CD14-positive monocyte (primary cell): ENCODE measurements around the gene SPTAN1. TPM values are rescaled to one million over a fixed set of nuclear protein-coding genes. Genes with fewer than 3 reads are reported as not detected.

ENCODE experiments used
- DNase-seq, 3 donors: peaks; one replicate each; pipeline ENCODE4 v3.0.0-alpha.2; 2011 to 2022
- H2AFZ ChIP-seq: 2 replicates; pipeline ENCODE4 v1.6.0; 2012; ENCODE audit warnings: mild to moderate bottlenecking, low read depth, low read length, inconsistent platforms; ENCODE audit not compliant: insufficient read depth, poor library complexity, severe bottlenecking
- H3K27ac ChIP-seq, 2 donors: 1 replicate in 1 of 2; 2 replicates in 1 of 2; pipeline ENCODE4 v1.5.1; 2012 to 2013; ENCODE audit warnings: low read length in 2 of 2, control low read depth in 1 of 2, inconsistent platforms in 1 of 2, low read depth in 1 of 2, mild to moderate bottlenecking in 1 of 2
- H3K27me3 ChIP-seq, 2 donors: one replicate each; pipeline versions ENCODE4 v1.6.0 to v1.6.1; 2011 to 2013; ENCODE audit warnings: low read length in 2 of 2; ENCODE audit not compliant: control insufficient read depth in 2 of 2, insufficient read depth in 2 of 2
- H3K36me3 ChIP-seq, 2 donors: replicated peaks in 1 of 2; 1 replicate in 1 of 2; 2 replicates in 1 of 2; pipeline versions ENCODE4 v1.5.1 to v1.6.1; 2012 to 2013; ENCODE audit warnings: low read length in 2 of 2, control low read depth in 1 of 2, inconsistent platforms in 1 of 2, mild to moderate bottlenecking in 1 of 2; ENCODE audit not compliant: insufficient read depth in 2 of 2, control insufficient read depth in 1 of 2
- H3K4me1 ChIP-seq, 2 donors: 1 replicate in 1 of 2; 2 replicates in 1 of 2; pipeline versions ENCODE4 v1.5.1 to v1.6.1; 2012 to 2013; ENCODE audit warnings: low read length in 2 of 2, control low read depth in 1 of 2, inconsistent platforms in 1 of 2, mild to moderate bottlenecking in 1 of 2, moderate library complexity in 1 of 2; ENCODE audit not compliant: insufficient read depth in 2 of 2, control insufficient read depth in 1 of 2
- H3K4me2 ChIP-seq: replicated peaks from 2 replicates; pipeline ENCODE3; 2012; ENCODE audit warnings: low read length, moderate library complexity, mild to moderate bottlenecking; ENCODE audit not compliant: poor library complexity, severe bottlenecking; ENCODE audit errors: extremely low read depth
- H3K4me3 ChIP-seq, 3 experiments: fragments of 200-600 bp in 1 of 3; sonication (generic) in 1 of 3; replicated peaks in 1 of 3; 1 replicate in 2 of 3; 2 replicates in 1 of 3; pipeline ENCODE4 v1.5.1; 2011 to 2013; ENCODE audit warnings: low read length in 3 of 3, mild to moderate bottlenecking in 3 of 3, control low read depth in 2 of 3, low read depth in 2 of 3, inconsistent platforms in 1 of 3, moderate library complexity in 1 of 3
- H3K79me2 ChIP-seq: 2 replicates; pipeline ENCODE4 v1.6.0; 2012; ENCODE audit warnings: mild to moderate bottlenecking, control low read depth, inconsistent platforms, low read length, moderate library complexity; ENCODE audit not compliant: insufficient read depth
- H3K9ac ChIP-seq: 2 replicates; pipeline ENCODE4 v1.6.0; 2017; ENCODE audit warnings: low read length, mild to moderate bottlenecking; ENCODE audit not compliant: insufficient read depth, poor library complexity, severe bottlenecking
- H3K9me3 ChIP-seq, 2 donors: replicated peaks in 1 of 2; 1 replicate in 1 of 2; 2 replicates in 1 of 2; pipeline versions ENCODE4 v1.5.1 to v1.6.1; 2012 to 2013; ENCODE audit warnings: low read length in 2 of 2, control low read depth in 1 of 2; ENCODE audit not compliant: control insufficient read depth in 1 of 2, insufficient read depth in 1 of 2
- H4K20me1 ChIP-seq: 2 replicates; pipeline ENCODE4 v1.6.0; 2012; ENCODE audit warnings: mild to moderate bottlenecking, low read length, control low read depth, moderate library complexity; ENCODE audit not compliant: insufficient read depth
- H3K27ac Mint-ChIP-seq, 7 donors: one replicate each; pipeline ENCODE4 v1.8.0; 2020; ENCODE audit warnings: mild to moderate bottlenecking in 7 of 7, mixed read lengths in 7 of 7, moderate library complexity in 6 of 7, inconsistent platforms in 2 of 7
- H3K27me3 Mint-ChIP-seq, 3 donors: one replicate each; pipeline ENCODE4 v1.8.0; 2021 to 2022; ENCODE audit warnings: low read depth in 3 of 3, mild to moderate bottlenecking in 3 of 3, mixed read lengths in 3 of 3, moderate library complexity in 3 of 3, inconsistent platforms in 1 of 3
- H3K36me3 Mint-ChIP-seq, 2 donors: one replicate each; pipeline ENCODE4 v1.8.0; 2020; ENCODE audit warnings: mixed read lengths in 2 of 2, inconsistent platforms in 1 of 2, mild to moderate bottlenecking in 1 of 2
- H3K4me1 Mint-ChIP-seq: one replicate; pipeline ENCODE4 v1.8.0; 2020; ENCODE audit warnings: mild to moderate bottlenecking, mixed read lengths
- H3K4me3 Mint-ChIP-seq, 2 donors: one replicate each; pipeline ENCODE4 v1.8.0; 2020; ENCODE audit warnings: mild to moderate bottlenecking in 2 of 2, mixed read lengths in 2 of 2, moderate library complexity in 1 of 2
- H3K9me3 Mint-ChIP-seq, 7 donors: one replicate each; pipeline ENCODE4 v1.8.0; 2020 to 2022; ENCODE audit warnings: mixed read lengths in 7 of 7, mild to moderate bottlenecking in 6 of 7, moderate library complexity in 6 of 7, inconsistent platforms in 2 of 7
- CTCF ChIP-seq: fragments of 200-600 bp; IDR thresholded peaks from one replicate; pipeline ENCODE4 v1.8.0; 2022; ENCODE audit warnings: antibody characterized with exemption, mild to moderate bottlenecking
- WGBS: methylation state at CpG from one replicate; pipeline ENCODE4 v1.1.5; 2013; ENCODE audit warnings: missing lambda C conversion rate; ENCODE audit not compliant: insufficient coverage; 5-methylcytosine and 5-hydroxymethylcytosine counted together
- intact Hi-C, 2 donors: fragments of 100-400 bp; cut with micrococcal nuclease; formaldehyde crosslinking; loops; one replicate each; pipeline versions ENCODE4 v1.15.0 to v1.15.1; 2023
- polyA plus RNA-seq, 3 donors: library from polyadenylated mRNA; depleted of rRNA in 1 of 3; unstranded in 2 of 3; stranded (reverse) in 1 of 3; fragments of 300-500 nt in 2 of 3; fragments of >200 nt in 1 of 3; fragmentation: Illumina TruSeq in 2 of 3; gene quantifications; 1 replicate in 2 of 3; 2 replicates in 1 of 3; pipeline ENCODE4 v1.2.3, GENCODE V29; 2012 to 2021

The SPTAN1 gene
- polyA plus RNA-seq, 3 donors = 6.2 to 40.8 (median 8.5) TPM

- Histone ChIP-seq H2AFZ (no peak overlapping the region), H3K79me2 (peaks cover 33% of the 10 kb centered on the region), H3K27me3 (no peaks in the 10 kb centered on the region), H3K27ac (no peak overlapping the region), H3K9me3 (no peaks in the 10 kb centered on the region), H3K9ac (no peak overlapping the region), H3K4me2 (no peak overlapping the region), H3K4me1 (no peaks in the 10 kb centered on the region), H3K4me3 (no peak overlapping the region), H3K36me3 (peaks cover 70 to 85% of the 10 kb centered on the region in 2 donors), H4K20me1 (peaks cover 19% of the 10 kb centered on the region)
- WGBS = 97% methylated on average over 8 of the region's 9 CpGs
- H3K27ac Mint-ChIP-seq = no peak overlapping the region
- H3K4me3 Mint-ChIP-seq = no peak overlapping the region
- TF ChIP-seq CTCF = no peak
- intact Hi-C loops = no loop called here
- H3K9me3 Mint-ChIP-seq = no peaks in the 10 kb centered on the region
- peaks cover 0 to 2% (median 0%) of the 10 kb centered on the region in 3 donors for H3K27me3 Mint-ChIP-seq
- H3K36me3 Mint-ChIP-seq = peaks cover 53 to 85% of the 10 kb centered on the region in 2 donors
- H3K4me1 Mint-ChIP-seq = peaks cover 5% of the 10 kb centered on the region
- no peak for DNase-seq
These were observed 39.6 kb upstream of the SPTAN1 start for GRCh38 chr9:128512820-128513219.

- Histone ChIP-seq H3K9me3 (no peaks in the 10 kb centered on the region), H3K79me2 (no peaks in the 10 kb centered on the region), H3K9ac (no peak overlapping the region), H3K36me3 (peaks cover 79 to 91% of the 10 kb centered on the region in 2 donors), H3K4me1 (no peaks in the 10 kb centered on the region), H2AFZ (no peak overlapping the region), H3K27me3 (no peaks in the 10 kb centered on the region), H4K20me1 (peaks cover 5% of the 10 kb centered on the region), H3K4me3 (no peak overlapping the region), H3K27ac (no peak overlapping the region), H3K4me2 (no peak overlapping the region)
- WGBS = 100% methylated on average over 4 of the region's 6 CpGs
- intact Hi-C loops = no loop called here
- H3K36me3 Mint-ChIP-seq = peaks cover 75 to 93% of the 10 kb centered on the region in 2 donors
- peaks cover 0 to 5% (median 3%) of the 10 kb centered on the region in 7 donors for H3K9me3 Mint-ChIP-seq
- DNase-seq = no peak
- no peak for TF ChIP-seq CTCF
- H3K4me1 Mint-ChIP-seq = no peaks in the 10 kb centered on the region
- H3K27me3 Mint-ChIP-seq = no peaks in the 10 kb centered on the region
- H3K27ac Mint-ChIP-seq = peak overlapping the region in 1 of 7 donors; percentile 6
- no peak overlapping the region for H3K4me3 Mint-ChIP-seq
These were observed 30.4 kb upstream of the SPTAN1 start for GRCh38 chr9:128521956-128522355.
